ENCODE results near the gene ORMDL1.

ORMDL1 gene

GRCh38 chr2:189783927-189784867 is at the start of gene ORMDL1, which contains the start of gene PMS1:
Gene ORMDL1 (minus strand): TSS chr2:189784339. CDS start chr2:189782595, 1,744 bp downstream.
Gene PMS1 (plus strand): TSS chr2:189784450. CDS start chr2:189791810, 7,360 bp downstream.
- DNase-seq (ENCODE audit: low read depth in 3 of 3), result peak; percentile 85 to 91 (median 90)

GRCh38 chr2:189830510-189830909 is 46.4 kb upstream of the ORMDL1 start:
- DNase-seq (ENCODE audit: low read depth in 3 of 3), result no peak

DNA sequence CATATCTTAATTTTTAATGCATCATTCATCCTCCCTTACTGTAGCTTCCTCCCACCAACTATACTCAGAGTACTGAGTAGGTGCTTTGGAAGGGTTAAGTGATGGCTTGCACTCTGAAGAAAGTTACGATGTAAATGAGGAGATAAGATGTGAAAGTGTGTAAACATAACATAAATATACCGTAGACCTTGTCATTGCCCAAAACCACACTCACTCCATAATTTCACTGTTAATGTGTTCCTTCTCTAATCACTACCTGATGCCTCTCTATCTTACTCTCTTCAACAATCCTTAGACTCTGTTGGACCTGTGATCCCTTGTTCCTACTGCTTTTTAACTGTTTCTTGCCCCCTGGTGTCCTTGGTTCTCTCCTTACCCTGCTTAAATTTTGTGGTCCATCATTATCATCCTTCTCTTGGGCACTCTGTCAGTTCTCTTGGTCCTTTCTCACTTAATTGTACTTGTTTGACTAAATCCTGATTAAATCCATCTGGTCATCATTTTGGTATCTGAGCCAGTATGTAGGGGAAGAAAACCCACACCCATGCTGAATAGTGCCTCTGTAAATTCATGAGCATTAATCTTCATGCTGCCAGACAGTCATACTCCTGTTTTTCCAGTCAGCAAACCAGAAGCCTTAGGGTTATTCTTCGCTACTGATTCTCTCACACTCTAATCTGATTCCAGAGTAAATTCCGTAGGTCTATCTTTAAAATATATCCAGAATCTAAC is 45.1 kb upstream of the ORMDL1 start:
- no peak for DNase-seq (ENCODE audit: low read depth in 3 of 3)

DNA sequence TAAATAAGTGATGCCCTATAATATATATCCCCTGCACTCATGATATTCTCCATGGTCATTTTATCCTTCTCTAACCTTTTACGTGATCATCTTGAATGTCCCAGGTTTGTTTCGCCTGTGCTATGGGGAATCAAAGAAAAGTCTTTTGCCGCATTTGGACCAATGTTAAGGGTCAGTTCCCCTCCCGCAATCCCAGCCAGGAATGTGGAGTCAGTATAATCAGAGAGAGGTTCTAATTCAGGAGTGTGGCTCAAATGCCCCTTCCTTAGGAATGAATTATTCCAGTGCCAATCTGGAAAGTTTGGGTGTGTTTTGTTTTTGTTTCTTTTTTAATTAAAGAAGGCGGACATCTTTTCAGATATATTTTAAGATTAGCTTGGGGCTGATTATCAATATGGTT is 41.9 kb upstream of the ORMDL1 start:
- DNase-seq (ENCODE audit: low read depth in 3 of 3), result no peak

DNA sequence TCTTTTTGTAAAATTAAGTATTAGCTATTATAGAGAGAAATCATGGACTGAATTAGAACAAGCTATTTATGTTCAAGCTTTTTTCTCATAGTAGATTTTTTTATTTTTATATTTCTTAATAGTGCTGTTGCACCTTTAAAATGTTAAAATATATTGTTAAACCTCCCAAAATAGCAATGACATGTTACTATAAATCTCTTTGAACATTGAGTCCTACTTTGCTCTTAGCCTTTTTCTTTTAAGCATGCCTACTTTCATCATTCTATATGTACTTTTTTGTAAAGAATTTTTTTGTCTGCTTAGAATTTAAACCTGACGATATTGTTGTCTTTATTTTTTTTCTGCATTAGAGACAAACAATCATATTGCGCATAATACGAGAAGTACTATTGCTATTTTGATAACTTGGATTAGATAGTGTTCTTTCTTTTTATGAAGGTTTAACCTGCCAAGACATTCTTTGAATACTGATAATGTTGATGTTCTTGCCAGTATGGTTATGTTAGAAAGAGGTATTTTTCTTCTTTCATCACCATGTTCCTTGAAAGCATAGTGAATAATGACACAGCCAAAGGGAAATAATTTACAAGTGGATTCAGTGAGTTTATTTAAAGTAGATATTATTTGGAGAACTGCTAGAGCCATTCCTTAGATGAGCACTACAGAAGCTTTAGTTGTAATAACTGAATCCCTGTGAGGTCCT is 40.7 kb upstream of the ORMDL1 start:
- no peak for DNase-seq (ENCODE audit: low read depth in 3 of 3)

DNA sequence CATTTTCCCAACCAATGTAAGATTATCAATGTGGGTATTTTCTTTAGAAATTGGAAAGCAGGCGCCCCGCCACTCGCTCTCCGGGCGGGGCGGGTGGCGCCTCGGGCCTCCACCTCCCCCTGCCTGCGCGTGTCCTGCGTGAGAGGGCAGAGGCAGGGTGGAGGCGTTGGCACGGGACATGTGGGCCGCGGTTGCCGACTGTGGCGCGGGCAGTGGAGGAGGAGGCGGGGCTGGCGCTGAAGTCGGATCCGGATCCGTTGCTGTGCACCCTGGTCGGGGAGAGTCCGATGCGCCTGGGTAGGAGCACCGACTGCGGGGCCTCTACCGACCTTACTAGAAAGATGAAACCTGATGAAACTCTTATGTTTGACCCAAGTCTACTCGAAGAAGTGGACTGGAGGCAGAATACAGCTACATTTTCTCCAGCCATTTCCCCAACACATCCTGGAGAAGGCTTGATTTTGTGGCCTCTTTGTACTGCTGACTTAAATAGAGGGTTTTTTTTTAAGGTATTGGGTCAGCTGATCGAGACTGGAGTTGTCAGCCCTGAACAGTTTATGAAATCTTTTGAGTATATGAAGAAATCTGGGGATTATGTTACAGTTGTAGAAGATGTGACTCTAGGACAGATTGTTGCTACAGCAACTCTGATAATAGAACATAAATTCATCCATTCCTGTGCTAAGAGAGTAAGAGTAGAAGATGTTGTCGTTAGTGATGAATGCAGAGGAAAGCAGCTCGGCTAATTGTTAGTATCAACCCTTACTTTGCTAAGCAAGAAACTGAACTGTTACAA is 38.0 kb upstream of the ORMDL1 start:
- DNase-seq (ENCODE audit: low read depth in 3 of 3), result no peak

DNA sequence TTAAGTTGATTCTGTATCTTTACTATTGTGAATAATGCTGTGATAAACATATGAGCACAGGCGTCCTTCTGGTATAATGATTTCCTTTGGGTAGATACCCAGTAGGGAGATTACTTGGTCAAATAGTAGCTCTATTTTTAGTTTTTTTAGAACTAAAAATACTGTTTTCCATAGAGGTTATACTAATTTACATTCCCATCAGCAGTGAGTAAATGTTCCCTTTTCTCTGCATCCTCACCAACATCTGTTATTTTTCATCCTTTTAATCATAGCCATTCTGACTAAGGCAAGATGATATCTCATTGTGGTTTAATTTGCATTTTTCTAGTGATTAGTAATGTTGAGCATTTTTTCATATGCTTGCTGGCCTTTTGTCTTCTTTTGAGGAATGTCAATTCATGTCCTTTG is 35.2 kb upstream of the ORMDL1 start:
- DNase-seq (ENCODE audit: low read depth in 3 of 3), result no peak

- DNase-seq (ENCODE audit: low read depth in 3 of 3), result no peak
Observed at GRCh38 chr2:189818249-189819038, 34.3 kb upstream of the ORMDL1 start.

GRCh38 chr2:189803431-189803830 is 19.3 kb upstream of the ORMDL1 start:
- DNase-seq (ENCODE audit: low read depth in 3 of 3), result no peak

GRCh38 chr2:189802396-189802912 is 18.3 kb upstream of the ORMDL1 start:
- DNase-seq (ENCODE audit: low read depth in 3 of 3), result no peak

GRCh38 chr2:189799531-189799930 is 15.4 kb upstream of the ORMDL1 start:
- DNase-seq (ENCODE audit: low read depth in 3 of 3), result no peak

DNA sequence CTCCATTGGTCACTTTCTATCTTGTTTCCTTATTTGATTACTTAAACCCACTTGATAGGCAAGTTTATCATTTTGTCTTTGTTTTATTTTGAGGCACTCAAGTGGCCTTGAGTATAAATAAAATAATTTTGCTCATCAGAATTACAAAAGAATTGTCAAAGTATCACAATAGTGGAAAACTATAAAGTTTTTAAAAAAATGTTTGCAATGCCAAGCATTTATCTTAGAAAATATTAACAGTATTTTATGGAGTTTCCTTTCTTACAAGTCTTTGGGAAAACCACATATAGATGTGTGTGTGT is 14.8 kb upstream of the ORMDL1 start:
- no peak for DNase-seq (ENCODE audit: low read depth in 3 of 3)

DNA sequence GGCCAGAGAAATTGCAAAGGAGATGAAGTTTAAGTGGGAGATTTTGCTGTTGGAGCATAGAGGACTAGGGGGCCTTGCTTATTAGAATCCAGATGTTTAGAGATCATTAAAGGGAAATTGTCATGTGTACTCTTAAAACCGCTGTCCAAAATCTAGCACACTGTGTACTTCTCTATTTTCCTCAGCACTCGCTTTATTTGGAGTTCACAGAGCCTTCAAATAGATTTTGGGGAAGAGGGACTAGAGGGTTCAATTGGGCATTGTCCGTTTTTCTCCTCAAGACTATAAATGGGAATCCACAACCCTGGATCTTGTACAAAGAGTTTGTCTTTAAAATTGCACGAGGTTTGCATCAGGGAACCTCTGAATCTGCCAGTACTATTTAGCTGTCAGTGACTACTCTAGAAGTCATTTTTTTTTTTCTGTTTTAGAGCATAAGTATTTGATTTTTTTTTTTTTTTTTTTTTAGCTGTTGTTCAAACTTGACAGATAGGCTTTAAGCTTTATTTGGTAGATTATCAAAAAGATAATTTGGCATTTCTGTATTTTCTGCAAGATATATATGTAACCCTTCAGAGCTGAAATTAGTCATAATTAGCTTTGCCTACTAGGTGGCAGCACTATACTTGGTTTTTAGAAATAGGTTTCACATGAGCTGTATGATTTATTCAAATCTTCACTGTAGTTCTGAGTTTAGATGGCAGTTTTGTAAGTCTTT is 14.3 kb upstream of the ORMDL1 start:
- DNase-seq (ENCODE audit: low read depth in 3 of 3), result no peak

DNA sequence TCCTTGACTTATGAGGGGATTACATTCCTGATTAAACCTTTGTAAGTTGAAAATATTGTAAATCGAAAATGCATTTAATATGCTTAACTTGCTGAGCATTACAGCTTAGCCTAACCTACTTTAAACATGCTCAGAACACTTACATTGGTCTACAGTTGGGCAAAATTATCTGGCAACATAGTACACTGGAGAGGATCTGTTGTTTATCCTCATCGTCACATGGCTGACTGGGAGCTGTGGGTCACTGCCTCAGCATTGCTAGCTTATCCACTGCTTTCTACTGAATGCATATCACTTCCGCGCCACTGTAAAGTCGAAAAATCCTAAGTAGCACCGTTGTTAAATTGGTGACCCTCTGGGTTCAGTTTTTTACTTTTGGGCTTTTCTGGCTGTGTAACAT is 13.8 kb upstream of the ORMDL1 start:
- DNase-seq (ENCODE audit: low read depth in 3 of 3), result no peak

- DNase-seq (ENCODE audit: low read depth in 3 of 3), result no peak
Observed at GRCh38 chr2:189794310-189794709, 10.2 kb upstream of the ORMDL1 start.

DNA sequence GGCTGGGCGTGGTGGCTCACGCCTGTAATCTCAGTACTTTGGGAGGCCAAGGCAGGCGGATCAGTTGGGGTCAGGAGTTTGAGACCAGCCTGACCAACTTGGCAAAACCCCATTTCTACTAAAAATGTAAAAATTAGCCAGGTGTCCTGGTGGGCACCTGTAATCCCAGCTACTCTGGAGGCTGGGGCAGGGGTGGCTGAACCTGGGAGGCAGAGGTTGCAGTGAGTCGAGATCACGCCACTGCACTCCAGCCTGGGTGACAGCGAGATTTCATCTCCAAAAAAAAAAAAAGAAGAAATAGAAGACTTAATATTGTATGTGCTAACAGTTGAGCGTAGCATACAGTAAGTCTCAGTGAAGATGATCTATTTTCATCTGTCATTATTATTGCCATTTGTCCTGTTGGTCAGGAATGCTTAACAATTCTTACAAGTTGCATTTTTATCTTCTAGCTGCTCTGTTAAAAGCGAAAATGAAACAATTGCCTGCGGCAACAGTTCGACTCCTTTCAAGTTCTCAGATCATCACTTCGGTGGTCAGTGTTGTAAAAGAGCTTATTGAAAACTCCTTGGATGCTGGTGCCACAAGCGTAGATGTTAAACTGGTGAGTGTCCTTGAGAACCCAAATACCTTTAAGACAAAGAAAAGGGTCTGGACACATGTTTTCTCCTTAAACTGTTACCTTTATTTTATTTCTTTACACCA is 7.4 kb upstream of the ORMDL1 start:
- no peak for DNase-seq (ENCODE audit: low read depth in 3 of 3)

DNA sequence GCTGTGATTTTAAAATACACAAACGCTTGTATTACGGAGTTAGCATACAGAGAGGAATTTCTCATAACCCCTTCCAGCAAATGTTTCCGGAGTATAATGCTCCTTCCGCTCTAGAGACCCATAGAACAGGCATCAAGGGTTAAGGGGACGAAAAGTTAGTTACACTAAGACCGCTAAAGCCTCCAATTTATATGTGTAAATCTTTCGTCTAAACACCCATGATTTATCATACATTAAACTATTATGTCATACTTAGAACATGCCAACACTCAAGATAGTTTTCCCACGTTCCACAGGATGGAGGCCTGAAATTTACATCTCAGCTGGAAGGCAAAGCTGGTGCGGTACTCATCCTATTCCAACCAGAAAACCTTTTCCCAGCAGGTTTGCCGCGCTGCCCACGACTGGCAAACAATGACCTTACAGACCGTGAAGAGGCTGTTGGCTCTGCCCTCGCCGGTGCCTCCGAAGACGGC is 650 bp downstream of the ORMDL1 start:
- no peak for DNase-seq (ENCODE audit: low read depth in 3 of 3)

- no peak for DNase-seq (ENCODE audit: low read depth in 3 of 3)
Observed at GRCh38 chr2:189782221-189782671, 1.9 kb downstream of the ORMDL1 start.

- DNase-seq (ENCODE audit: low read depth in 3 of 3), result no peak
Observed at GRCh38 chr2:189772212-189772611, 11.9 kb downstream of the ORMDL1 start.
